GM19099 (cell line): ENCODE data around the gene LHX3.

ENCODE experiments used
- POLR2A ChIP-seq: IDR thresholded peaks from 3 replicates; pipeline ENCODE4 v1.6.1; 2011; ENCODE audit warnings: low read depth; ENCODE audit not compliant: insufficient read length; ENCODE audit errors: extremely low read depth

LHX3 gene

DNA sequence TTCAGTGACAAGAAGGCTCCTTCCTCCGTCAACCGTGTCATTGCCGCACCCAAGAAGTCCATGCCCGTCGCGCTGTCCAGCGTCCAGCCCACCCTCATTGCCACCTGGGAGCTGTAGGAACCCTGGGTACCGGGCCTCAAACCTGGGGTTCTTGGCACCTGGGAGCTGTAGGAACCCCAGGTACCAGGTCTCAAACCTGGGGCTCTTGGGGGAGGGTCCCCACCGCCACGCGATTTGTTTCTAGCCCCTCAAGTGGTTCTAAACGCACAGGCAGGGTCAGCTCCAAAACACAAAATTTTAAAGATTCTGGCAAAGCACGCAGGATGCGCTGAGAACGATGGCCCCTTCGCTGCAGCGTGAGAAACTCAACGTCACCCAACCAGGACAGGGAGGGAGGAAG lies 17.7 kb downstream of the LHX3 start:
- no peak for TF ChIP-seq POLR2A

DNA sequence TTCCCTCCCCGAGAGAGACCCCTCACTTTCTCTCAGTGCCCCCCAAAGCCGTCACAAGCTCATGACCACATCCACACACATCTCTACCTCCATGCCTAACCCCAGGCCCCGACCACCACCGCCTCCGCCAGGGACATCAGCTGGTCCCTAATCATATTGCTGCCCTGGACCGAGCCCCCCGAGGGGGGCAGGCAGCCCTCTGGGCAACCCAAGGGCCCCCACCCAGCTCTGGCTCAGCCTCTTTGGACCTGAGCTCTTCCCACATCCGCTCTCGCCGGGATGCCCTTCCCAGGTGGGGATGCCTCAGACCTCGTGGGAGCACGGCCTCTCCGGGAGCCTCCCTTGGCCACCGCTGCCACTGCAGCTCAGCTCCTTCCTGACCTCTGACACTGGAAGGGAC lies 18.5 kb downstream of the LHX3 start:
- no peak for TF ChIP-seq POLR2A

DNA sequence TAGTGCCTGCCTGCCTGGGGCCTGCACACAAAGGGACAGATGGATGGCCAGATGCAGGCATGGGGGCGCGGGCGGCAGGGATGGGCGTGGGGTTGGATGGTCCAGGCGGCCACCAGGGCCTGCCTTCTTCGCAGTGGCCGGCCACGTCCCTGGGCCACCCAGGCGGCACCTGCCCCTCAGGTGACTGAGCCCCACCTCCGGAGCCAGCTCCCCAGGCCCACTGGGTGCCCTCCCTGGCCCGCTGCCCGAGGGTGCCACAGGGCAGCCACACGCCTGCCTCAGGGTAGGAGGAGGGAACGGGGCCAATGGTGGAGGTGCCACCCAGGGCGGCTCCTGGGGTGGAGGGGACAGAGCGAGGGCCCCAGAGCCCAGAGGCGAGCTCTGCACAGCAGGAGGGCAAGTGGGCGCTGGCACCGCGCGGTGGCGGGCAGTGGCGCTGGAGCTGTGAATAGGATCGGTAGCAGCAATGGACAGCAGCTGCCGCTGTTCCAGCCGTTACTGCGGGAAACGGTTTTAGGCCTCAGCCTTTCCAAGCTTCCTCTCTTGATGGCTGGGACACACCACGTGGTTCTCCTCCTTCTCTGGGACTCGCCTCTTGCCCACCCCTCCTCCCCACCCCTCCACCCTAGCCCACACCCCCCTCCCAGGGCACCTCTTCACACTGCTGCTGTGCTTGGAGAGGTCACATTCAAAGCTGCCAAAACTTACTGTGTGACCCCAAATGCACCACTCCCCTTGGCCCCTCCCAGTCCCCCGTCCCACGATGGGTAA lies 19.1 kb downstream of the LHX3 start:
- TF ChIP-seq POLR2A: no peak

DNA sequence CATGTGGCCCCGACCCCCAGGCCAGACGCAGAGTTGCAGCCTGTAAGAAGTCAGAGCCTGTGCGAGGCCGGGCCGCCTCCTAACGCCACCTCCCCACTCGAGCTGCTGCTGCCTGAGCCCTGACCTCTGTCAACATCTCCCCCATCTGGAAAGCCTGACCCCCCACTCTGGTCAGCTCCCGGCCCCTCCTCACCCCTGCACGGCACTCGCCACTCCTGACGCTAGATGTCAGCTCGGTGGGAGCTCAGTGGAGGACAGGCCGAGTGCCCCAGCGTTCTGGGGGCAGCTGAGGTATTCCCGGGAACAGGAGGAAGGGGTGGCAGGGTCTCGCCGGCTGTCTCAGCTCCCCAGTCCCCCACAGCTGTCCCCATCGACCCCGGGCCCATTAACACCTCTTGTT lies 19.9 kb downstream of the LHX3 start:
- no peak for TF ChIP-seq POLR2A

DNA sequence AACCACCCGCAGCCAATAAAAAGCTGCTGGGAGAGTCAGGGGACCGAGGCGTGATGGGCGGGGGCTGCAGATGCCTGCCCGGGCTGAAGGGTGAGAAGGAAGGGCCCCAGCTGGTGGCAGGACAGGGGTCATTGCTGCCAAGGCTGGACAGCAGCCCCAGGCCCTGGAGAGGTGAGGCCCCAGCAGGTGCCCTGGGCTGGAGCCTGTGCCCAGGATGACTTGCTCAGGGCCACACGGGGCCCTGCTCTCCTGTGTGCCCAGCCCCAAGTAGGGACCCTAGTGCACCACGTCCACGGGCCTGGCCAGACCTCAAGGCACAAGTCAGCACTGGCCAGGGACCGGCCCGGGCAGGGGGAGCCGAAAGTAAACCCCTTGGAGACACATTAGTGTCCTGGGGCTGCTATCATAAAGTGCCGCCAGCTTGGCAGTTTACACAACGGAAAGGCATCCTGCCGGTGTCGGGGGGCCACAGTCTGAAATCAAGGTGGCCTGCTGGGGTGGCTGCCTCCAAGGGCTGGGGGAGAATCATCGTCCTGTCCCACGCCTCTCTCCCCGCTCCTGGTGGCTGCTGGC lies 22.0 kb downstream of the LHX3 start:
- no peak for TF ChIP-seq POLR2A

DNA sequence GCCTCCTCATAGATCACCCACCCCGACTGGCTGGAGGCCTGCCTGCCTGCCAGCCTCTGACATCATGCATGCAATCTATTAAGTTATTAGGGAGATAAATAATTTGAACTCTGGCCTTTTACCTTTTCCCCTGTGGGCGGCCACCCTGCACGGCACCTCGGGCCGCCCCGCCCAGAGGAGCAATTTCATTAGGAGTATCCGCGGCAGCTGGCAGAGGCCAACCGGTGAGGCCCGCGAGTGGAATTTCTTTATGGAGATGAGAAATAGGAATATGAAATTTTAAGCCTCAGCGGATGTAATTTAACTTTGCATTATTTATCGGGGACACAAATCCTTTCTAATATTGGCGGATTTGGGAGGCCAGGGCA lies 22.5 kb downstream of the LHX3 start:
- no peak for TF ChIP-seq POLR2A

DNA sequence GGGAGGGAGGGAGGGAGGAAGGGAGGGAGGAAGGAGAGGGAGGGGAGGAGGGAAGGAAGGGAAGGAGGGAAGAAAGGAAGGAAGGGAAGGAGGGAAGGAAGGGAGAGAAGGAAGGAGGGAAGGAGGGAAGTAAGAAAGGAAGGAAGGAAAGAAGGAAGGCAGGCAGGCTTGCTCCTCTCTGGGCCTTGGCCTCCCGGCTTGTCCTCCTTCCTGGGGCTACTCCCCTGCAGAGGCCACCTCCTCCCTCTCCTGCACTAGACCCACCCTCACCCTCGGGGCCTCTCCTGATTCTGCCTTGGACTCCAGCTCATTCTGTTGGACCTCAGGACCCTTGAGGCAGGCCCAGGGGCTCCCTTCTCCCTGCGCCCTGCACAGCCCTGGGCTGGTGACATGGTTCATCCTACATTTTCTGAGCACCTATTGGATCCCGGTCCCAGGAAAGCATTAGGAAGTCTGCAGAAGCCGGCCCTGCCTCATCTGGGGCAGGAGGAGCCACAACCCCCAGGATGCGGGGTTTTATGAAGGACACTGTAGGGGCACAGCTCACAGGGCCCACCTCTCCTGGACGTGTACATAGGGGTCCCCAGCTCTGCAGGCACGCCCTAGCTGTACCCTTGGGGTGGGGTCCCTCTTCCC lies 23.0 kb downstream of the LHX3 start:
- TF ChIP-seq POLR2A: no peak

DNA sequence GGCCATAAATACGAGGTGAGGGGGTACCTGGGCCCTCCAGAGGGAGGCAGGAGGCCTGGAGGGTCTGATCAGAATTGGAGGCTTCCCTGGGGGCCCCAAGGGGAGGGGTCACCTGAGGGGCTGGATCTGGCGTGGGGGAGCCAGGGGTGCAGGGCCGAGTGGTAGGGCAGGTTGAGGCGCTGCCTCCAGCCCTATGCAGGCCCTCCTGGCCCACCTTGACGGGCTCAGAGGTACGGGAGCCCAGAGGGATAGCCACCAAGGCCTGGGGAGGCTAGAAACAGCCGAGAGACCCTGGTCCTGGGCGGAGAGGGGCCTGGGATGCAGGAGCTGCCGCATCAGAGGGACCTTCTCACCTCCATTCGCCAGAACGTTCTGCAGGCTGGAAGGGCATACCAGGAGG lies 24.3 kb downstream of the LHX3 start:
- no peak for TF ChIP-seq POLR2A

DNA sequence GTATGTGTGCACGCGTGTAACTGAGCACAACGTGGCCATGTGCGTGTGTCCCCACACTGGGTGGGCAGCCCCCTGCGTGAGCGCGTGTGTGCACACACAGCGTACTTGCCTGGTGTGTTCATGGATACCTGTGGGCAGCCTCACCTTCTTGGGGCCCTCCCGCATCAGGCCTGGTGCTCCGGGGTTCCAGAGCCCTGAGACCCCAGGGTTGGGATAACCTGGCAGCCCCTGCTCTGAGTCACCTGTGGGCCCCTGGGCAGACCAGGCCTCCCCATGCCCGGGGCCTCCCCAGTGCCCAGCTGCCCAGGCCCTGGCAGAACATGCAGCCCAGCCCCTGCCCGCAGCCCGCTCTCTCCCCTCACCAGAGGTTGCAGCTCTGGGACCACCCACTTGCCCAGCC lies 25.2 kb downstream of the LHX3 start:
- no peak for TF ChIP-seq POLR2A

DNA sequence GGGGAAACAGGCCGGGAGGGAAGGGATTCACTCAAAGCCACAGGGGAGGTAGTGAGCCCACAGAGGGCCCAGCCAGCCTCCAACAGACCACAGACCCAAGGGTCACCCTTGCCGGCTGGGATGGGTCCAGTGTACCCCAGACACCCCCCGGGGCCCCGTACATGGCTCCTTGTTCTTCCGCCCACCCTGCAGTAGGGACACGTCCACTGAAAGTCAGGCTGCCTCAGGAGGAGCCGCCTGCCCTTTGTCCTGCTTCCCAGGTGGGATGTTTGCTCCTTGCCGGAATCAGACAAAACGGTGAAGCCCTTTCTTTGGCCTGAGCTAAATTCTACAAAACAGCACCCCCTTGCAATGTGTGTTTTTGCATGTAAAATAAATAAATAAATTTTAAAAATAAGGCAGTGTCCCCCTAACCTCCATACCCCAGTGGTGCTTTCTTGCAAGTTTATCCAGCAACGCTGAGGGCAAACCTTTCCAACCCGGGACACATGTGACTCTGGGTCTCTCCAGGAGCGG lies 25.8 kb downstream of the LHX3 start:
- no peak for TF ChIP-seq POLR2A

DNA sequence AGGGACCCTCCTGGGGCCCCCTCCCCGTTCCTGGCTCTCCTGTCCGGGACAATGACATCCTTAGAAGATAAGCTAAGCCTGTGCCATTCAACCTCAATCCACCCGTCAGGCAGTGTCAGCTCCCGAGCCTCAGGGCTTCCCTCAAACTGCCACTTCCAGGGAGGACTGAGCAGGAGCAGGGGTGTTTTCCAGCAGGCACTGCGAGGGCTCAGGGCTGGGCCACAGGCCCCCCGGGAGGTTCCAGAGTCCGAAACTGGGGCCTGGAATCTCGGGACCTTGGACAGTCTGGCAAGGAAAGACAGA lies 26.2 kb downstream of the LHX3 start:
- TF ChIP-seq POLR2A: no peak

DNA sequence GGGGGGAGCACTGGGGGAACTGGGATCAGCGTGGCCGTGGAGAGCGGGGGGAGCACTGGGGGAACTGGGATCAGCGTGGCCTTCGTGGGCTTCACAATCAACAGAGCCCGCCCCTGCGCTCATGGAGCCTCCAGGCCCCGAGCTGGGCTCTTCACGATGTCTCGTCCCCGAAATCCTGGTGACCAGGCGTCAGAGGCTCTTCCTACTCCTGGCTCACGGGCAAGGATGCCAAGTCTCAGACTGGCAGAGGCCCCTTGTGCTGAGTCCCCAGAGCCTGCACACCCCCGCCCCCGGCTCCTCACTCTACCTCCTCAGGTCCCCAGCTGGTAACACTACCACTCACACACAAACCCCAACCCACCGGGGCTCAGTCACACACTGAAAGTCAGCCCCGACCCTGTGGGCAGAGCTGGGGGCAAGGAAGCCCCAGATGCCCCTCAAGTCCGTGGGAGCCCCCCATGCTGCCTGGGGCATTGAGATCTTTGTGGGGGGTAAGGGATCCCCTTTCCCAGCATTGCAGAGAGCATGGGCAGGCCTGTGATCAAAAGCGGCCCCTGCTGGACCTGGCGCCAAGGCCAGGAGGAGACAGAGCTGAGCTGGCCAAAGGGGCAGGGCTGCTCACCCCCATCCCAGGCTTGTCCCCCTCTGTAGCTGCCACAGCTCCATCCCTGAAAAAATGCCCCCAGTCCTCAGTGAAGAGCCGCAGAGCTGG lies 26.7 kb downstream of the LHX3 start:
- TF ChIP-seq POLR2A: no peak

DNA sequence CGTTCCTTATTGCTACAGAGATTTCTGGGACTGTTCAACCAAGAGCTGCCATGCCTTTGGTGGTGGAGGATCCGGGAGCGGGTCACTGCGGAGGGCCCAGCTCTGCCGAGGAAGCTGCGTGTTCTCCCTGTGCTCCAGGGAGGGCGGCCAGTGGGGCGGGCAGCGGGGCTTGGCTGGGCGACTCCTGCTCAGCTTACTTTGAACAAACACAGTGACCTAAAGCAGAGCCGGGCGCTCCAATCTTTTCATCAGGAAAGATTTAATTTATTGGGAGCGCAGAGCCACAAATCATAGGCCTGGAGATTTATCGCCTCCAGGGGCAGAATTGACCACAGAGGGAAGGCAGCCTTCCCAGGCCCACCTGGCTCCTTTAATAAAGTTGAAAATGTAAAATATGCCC lies 27.7 kb downstream of the LHX3 start:
- no peak for TF ChIP-seq POLR2A

DNA sequence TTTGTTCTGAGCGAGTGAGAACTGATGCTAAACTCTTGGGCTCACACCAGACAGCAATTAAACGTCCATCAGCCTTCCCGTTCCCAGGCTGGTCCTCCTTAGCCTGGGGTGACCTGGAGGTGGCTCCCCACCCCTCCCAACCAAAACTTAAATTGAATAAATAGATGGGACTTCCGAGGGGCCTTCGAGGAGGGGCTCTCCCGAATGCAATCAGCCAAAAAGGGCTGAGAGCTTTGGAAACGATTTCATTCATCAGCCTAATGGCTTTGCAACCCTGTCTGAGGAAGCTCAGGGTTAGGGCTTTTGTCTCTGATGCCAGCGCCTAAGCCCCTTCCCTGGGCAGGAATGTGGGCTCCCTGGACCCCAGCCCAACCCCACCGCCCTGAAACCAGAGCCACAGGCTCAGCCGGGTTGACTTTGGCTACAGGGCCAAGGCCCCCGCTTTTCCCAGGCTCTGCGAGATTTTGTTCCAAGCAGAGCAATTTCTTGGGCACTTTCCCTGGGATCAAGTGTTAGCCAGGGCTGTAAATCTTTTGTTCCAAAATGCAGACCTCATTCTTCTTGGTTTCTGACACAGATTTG lies 29.2 kb downstream of the LHX3 start:
- TF ChIP-seq POLR2A: no peak

DNA sequence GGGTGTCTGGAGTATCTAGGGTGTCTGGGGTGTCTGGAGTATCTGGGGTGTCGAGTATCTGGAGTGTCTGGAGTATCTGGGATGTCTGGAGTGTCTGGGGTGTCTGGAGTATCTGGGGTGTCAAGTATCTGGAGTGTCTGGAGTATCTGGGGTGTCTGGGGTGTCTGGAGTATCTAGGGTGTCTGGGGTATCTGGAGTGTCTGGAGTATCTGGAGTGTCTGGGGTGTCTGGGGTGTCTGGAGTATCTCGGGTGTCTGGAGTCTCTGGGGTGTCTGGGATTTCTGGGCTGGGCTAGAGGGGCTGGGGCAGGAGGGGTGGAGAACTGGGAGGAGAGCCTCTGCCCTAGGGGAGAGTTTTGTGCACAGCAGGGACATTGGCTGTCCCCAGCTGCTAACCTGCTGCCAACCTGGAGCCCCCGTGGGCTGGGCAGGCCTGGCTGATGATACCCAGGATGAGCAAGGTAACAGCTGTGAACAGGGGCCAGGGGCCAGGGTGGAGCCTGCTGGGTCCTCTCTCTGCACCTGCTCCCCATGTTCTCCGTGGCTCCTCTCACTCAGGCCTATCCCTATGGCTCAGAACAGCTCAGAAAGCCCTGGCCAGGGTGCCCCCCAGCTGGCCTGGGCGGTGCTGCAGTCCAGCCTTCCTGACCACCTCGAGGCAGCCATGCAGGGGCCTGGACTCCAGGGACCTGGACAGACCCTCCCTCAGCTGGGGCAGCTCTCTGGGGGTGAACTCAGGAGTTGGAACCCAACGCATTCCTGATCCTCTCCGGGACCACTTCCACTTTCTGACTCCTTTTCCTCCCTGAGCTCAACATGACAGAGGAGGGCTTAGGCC lies 29.9 kb downstream of the LHX3 start:
- no peak for TF ChIP-seq POLR2A

DNA sequence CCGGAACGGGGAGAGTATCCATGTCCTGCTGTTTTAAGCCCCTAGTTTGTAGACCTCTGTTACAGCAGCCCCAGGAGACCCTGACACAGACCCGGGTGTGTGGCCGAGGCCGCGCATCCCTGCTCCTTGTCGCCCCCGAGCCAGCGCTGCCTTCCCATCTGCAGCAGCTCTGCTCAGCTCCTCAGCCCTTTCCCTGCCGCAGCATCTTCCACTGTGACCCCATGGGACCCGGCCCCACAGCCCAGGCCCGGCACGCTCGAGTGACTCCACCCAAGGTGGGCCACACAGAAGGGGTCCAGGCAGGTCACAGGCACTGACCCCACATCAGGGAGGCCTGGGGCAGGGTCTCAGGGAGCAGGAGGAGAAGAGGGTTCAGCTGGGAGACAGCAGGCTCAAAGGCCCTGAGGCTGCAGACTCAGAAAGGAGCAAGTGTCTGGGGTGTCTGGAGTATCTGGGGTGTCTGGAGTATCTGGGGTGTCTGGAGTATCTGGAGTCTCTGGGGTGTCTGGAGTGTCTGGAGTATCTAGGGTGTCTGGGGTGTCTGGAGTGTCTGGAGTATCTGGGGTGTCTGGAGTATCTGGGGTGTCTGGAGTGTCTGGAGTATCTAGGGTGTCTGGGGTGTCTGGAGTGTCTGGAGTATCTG lies 31.2 kb downstream of the LHX3 start:
- TF ChIP-seq POLR2A: no peak
